ENCODE measurements around the gene AMACR. TPM values are rescaled to one million over a fixed set of nuclear protein-coding genes. Genes with fewer than 3 reads are reported as not detected.

Gene AMACR
- total and polyA plus RNA-seq, 2 experiments from 2014 or later, result 68.6 to 92.4 TPM

DNA sequence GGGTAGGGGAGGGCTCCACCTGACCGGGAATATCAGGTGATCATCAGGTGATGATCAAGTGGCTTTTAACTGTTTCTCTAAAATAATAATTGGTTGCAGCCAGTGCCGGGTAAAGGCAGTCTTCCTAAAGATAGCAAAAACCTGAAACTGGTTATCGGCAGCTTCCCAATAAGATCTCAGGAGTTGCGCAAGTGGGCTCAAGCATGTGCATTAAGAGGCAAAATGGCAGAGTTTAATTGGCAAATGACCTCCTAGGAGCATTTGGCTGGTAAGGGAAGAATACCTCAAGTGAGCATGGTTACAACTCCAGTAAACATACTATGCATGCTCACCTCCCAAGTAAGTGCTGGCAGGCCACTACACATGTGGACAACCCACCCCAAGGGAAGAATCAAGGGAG lies 31.0 kb upstream of the AMACR start:
- Histone ChIP-seq H3K36me3 (replicated peaks; ENCODE audit: insufficient read depth, low read depth) (no peaks in the 10 kb centered on the region), H3K79me2 (no peaks in the 10 kb centered on the region), H3K4me2 (no peak overlapping the region), H3K9me2 (replicated peaks; ENCODE audit: insufficient read depth) (no peaks in the 10 kb centered on the region), H3K9me3 (ENCODE audit: low read depth) (no peaks in the 10 kb centered on the region), H2AFZ (no peak overlapping the region), H3K27me3 (no peaks in the 10 kb centered on the region), H3K27ac (no peak overlapping the region), H4K20me1 (ENCODE audit: insufficient read depth, poor library complexity, severe bottlenecking) (no peaks in the 10 kb centered on the region), H3K4me3 (no peak overlapping the region), H3K4me1 (ENCODE audit: insufficient read depth) (peaks cover 4% of the 10 kb centered on the region)
- TF ChIP-seq EZH2 (IDR thresholded peaks at IDR 0.05; ENCODE audit: borderline replicate concordance) (no peak), CTCF (IDR thresholded peaks at IDR 0.05; ENCODE audit: poor library complexity) (no peak), EZH2phosphoT487 (IDR thresholded peaks at IDR 0.05; ENCODE audit: low read depth, severe bottlenecking, unreplicated experiment) (no peak)
- 95% methylated on average over 4 of the region's 4 CpGs for WGBS (ENCODE audit: low lambda C conversion rate, missing lambda C conversion rate)
- no peak for DNase-seq (ENCODE audit: low spot score)

- WGBS (ENCODE audit: low lambda C conversion rate, missing lambda C conversion rate), result 41% methylated on average over 2 of the region's 2 CpGs
- Histone ChIP-seq H3K9me2 (replicated peaks; ENCODE audit: insufficient read depth) (no peaks in the 10 kb centered on the region), H3K36me3 (replicated peaks; ENCODE audit: insufficient read depth, low read depth) (no peaks in the 10 kb centered on the region), H3K4me2 (no peak overlapping the region), H3K9me3 (ENCODE audit: low read depth) (no peaks in the 10 kb centered on the region), H3K27ac (no peak overlapping the region), H3K4me3 (no peak overlapping the region), H4K20me1 (ENCODE audit: insufficient read depth, poor library complexity, severe bottlenecking) (no peaks in the 10 kb centered on the region), H3K79me2 (no peaks in the 10 kb centered on the region), H3K4me1 (ENCODE audit: insufficient read depth) (peaks cover 4% of the 10 kb centered on the region), H3K27me3 (no peaks in the 10 kb centered on the region), H2AFZ (no peak overlapping the region)
- no peak for DNase-seq (ENCODE audit: low spot score)
- TF ChIP-seq EZH2phosphoT487 (IDR thresholded peaks at IDR 0.05; ENCODE audit: low read depth, severe bottlenecking, unreplicated experiment), result no peak
- TF ChIP-seq CTCF (IDR thresholded peaks at IDR 0.05; ENCODE audit: poor library complexity), result no peak
- no peak for TF ChIP-seq EZH2 (IDR thresholded peaks at IDR 0.05; ENCODE audit: borderline replicate concordance)
These were observed 30.5 kb upstream of the AMACR start for GRCh38 chr5:34038390-34038789.

DNA sequence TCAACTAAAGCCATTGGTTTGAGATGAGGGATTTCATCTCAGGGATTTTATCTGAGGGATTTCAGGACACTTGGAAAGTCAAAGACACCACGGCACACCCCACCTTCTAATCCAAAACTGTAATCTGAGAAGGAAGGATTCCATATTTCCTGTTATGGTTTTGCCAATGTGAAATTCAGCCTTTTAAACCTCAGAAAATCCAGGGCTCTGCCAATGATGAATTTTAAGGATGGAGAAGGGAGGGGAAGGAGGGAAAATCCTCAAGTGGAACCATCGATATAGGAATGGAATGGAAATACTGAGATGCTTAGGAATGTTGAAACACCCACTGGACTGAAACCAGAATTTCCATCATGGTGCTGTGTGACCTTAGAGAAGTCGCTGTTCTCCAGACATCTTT lies 29.9 kb upstream of the AMACR start:
- TF ChIP-seq EZH2phosphoT487 (IDR thresholded peaks at IDR 0.05; ENCODE audit: low read depth, severe bottlenecking, unreplicated experiment) (no peak), CTCF (IDR thresholded peaks at IDR 0.05; ENCODE audit: poor library complexity) (no peak), EZH2 (IDR thresholded peaks at IDR 0.05; ENCODE audit: borderline replicate concordance) (no peak)
- Histone ChIP-seq H4K20me1 (ENCODE audit: insufficient read depth, poor library complexity, severe bottlenecking) (no peaks in the 10 kb centered on the region), H3K27ac (no peak overlapping the region), H2AFZ (no peak overlapping the region), H3K9me2 (replicated peaks; ENCODE audit: insufficient read depth) (no peaks in the 10 kb centered on the region), H3K27me3 (no peaks in the 10 kb centered on the region), H3K4me2 (no peak overlapping the region), H3K4me1 (ENCODE audit: insufficient read depth) (peaks cover 4% of the 10 kb centered on the region), H3K79me2 (no peaks in the 10 kb centered on the region), H3K4me3 (no peak overlapping the region), H3K36me3 (replicated peaks; ENCODE audit: insufficient read depth, low read depth) (no peaks in the 10 kb centered on the region), H3K9me3 (ENCODE audit: low read depth) (no peaks in the 10 kb centered on the region)
- WGBS (ENCODE audit: low lambda C conversion rate, missing lambda C conversion rate), result 89% methylated on average over 3 of the region's 3 CpGs
- no peak for DNase-seq (ENCODE audit: low spot score)

- Histone ChIP-seq H3K4me3 (no peak overlapping the region), H2AFZ (no peak overlapping the region), H3K36me3 (replicated peaks; ENCODE audit: insufficient read depth, low read depth) (no peaks in the 10 kb centered on the region), H3K27ac (no peak overlapping the region), H3K79me2 (no peaks in the 10 kb centered on the region), H3K4me1 (ENCODE audit: insufficient read depth) (peaks cover 4% of the 10 kb centered on the region), H3K9me3 (ENCODE audit: low read depth) (no peaks in the 10 kb centered on the region), H3K4me2 (no peak overlapping the region), H4K20me1 (ENCODE audit: insufficient read depth, poor library complexity, severe bottlenecking) (no peaks in the 10 kb centered on the region), H3K9me2 (replicated peaks; ENCODE audit: insufficient read depth) (no peaks in the 10 kb centered on the region), H3K27me3 (no peaks in the 10 kb centered on the region)
- WGBS (ENCODE audit: low lambda C conversion rate, missing lambda C conversion rate), result 90% methylated on average over 2 of the region's 2 CpGs
- no peak for DNase-seq (ENCODE audit: low spot score)
- no peak for TF ChIP-seq CTCF (IDR thresholded peaks at IDR 0.05; ENCODE audit: poor library complexity)
These were observed 27.9 kb upstream of the AMACR start for GRCh38 chr5:34035756-34036155.

Data from hepatocyte (in vitro differentiated cells).